OCI-LY3 (cell line): ENCODE measurements around the gene CAP2.

Source experiments
- H2AFZ ChIP-seq: fragments of 200-600, 300-600 bp; shearing (Covaris generic); 2 replicates; pipeline ENCODE4 v1.6.0; 2014; ENCODE audit warnings: antibody characterized with exemption, low read depth, low read length
- H3K27ac ChIP-seq: fragments of 200-600, 300-600 bp; sonication (generic); 2 replicates; pipeline ENCODE4 v1.5.1; 2014; ENCODE audit warnings: mild to moderate bottlenecking, low read length, moderate library complexity, mixed read lengths
- H3K27me3 ChIP-seq: fragments of 200-600, 300-600 bp; sonication (generic); 2 replicates; pipeline ENCODE4 v1.6.1; 2014; ENCODE audit warnings: low read depth, low read length, mixed read lengths
- H3K36me3 ChIP-seq: fragments of 200-600, 300-600 bp; sonication (generic); replicated peaks from 2 replicates; pipeline ENCODE3; 2014; ENCODE audit warnings: low read depth, low read length, mixed read lengths
- H3K4me1 ChIP-seq: fragments of 300-600, 200-600 bp; sonication (generic); 2 replicates; pipeline ENCODE4 v1.6.1; 2014; ENCODE audit warnings: low read length, mixed read lengths
- H3K4me2 ChIP-seq: fragments of 200-600, 300-600 bp; sonication (generic); 2 replicates; pipeline ENCODE4 v1.6.1; 2014; ENCODE audit warnings: low read length, mixed read lengths
- H3K4me3 ChIP-seq: fragments of 300-600, 200-600 bp; sonication (generic); 2 replicates; pipeline ENCODE4 v1.5.1; 2014; ENCODE audit warnings: antibody characterized with exemption, mild to moderate bottlenecking, low read length, moderate library complexity
- H3K79me2 ChIP-seq: fragments of 300-600, 200-600 bp; shearing (Covaris generic); 2 replicates; pipeline ENCODE4 v1.6.1; 2014; ENCODE audit warnings: mild to moderate bottlenecking, low read length, mixed read lengths
- H3K9ac ChIP-seq: fragments of 300-600, 200-600 bp; shearing (Covaris generic); 2 replicates; pipeline ENCODE4 v1.6.0; 2014; ENCODE audit warnings: mild to moderate bottlenecking, low read length, moderate library complexity
- H3K9me3 ChIP-seq: fragments of 200-600, 300-600 bp; shearing (Covaris generic); 2 replicates; pipeline ENCODE4 v1.6.1; 2014; ENCODE audit warnings: low read length, mixed read lengths; ENCODE audit not compliant: insufficient read depth
- H4K20me1 ChIP-seq: fragments of 200-600, 300-600 bp; sonication (generic); 2 replicates; pipeline ENCODE4 v1.6.1; 2016; ENCODE audit warnings: low read length, mixed read lengths; ENCODE audit not compliant: insufficient read depth
- EZH2phosphoT487 ChIP-seq: fragments of 200-600 bp; shearing (Covaris generic); IDR thresholded peaks from 2 replicates; pipeline ENCODE4 v1.6.1; 2018; ENCODE audit warnings: antibody characterized with exemption, mixed run types, low read depth
- TF ChIP-seq, protein P1 (sequence below): fragments of 200-600, 300-600 bp; sonication (generic); IDR thresholded peaks from 2 replicates; pipeline ENCODE4 v1.5.1; 2014; ENCODE audit warnings: antibody characterized with exemption, low read length, low read depth

CAP2 gene

DNA sequence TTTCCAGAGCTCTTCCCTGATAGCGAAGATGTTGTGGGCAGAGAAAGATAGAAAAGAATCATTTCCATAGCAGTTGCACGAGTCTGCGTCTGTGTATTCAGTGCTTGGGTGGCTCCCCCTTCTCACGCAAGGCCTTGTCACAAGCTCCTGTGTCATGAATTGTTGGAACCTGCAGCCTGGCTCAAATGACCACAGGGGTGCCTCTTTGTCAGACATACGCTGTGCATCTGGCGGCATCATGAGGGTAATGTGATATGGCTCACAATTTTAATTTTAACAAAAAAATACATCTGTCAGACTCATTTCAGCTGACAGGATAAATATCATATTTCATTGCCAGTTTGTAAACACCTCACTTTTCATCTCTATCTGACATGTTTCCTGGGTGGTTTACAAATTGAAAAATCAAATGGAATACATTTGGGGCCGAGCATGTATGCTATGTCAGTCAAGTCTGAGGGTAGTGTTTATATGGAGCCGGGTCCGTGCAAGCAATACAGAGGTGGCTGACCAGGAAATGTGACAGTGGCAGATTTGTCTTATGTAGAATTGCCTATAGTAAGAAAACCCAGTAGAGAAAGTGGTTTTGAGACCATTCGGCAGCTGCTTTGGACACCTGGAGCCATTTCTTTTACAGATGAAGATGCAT, 90.9 kb downstream of the CAP2 start:
- Histone ChIP-seq H3K4me1 (no peaks in the 10 kb centered on the region), H2AFZ (no peak overlapping the region), H4K20me1 (no peaks in the 10 kb centered on the region), H3K4me3 (no peak overlapping the region), H3K27ac (no peak overlapping the region), H3K79me2 (no peaks in the 10 kb centered on the region), H3K36me3 (no peaks in the 10 kb centered on the region), H3K9ac (no peak overlapping the region), H3K27me3 (no peaks in the 10 kb centered on the region), H3K9me3 (no peaks in the 10 kb centered on the region), H3K4me2 (no peak overlapping the region)
- TF ChIP-seq EZH2phosphoT487 = no peak
- TF ChIP-seq, protein P1, sequence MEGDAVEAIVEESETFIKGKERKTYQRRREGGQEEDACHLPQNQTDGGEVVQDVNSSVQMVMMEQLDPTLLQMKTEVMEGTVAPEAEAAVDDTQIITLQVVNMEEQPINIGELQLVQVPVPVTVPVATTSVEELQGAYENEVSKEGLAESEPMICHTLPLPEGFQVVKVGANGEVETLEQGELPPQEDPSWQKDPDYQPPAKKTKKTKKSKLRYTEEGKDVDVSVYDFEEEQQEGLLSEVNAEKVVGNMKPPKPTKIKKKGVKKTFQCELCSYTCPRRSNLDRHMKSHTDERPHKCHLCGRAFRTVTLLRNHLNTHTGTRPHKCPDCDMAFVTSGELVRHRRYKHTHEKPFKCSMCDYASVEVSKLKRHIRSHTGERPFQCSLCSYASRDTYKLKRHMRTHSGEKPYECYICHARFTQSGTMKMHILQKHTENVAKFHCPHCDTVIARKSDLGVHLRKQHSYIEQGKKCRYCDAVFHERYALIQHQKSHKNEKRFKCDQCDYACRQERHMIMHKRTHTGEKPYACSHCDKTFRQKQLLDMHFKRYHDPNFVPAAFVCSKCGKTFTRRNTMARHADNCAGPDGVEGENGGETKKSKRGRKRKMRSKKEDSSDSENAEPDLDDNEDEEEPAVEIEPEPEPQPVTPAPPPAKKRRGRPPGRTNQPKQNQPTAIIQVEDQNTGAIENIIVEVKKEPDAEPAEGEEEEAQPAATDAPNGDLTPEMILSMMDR = no peak

DNA sequence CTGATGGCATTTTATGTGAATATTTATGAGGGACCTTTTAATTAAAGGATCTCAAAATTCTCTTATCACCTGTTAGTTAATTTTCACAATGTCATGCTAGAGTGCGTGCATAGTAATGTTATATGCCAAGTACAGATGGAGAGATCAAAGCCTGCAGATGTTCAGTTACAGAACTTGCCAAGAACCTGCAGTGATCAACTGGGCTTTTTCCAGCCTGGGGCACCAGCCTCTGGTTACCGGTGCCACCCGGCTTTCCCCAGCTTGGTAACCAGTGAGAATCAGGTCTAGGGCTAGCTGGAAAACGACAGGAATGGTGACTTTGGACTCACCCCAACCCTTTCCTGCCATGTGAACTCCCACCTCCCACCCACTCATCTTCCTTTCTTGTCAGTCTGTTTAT, 91.8 kb downstream of the CAP2 start:
- no peak overlapping the region for H3K9ac ChIP-seq
- TF ChIP-seq, protein P1 = no peak
- TF ChIP-seq EZH2phosphoT487 = no peak
- H3K9me3 ChIP-seq = no peaks in the 10 kb centered on the region
- H3K79me2 ChIP-seq = no peaks in the 10 kb centered on the region
- no peaks in the 10 kb centered on the region for H3K27me3 ChIP-seq
- no peaks in the 10 kb centered on the region for H3K4me1 ChIP-seq
- H4K20me1 ChIP-seq = no peaks in the 10 kb centered on the region
- no peak overlapping the region for H3K4me3 ChIP-seq
- no peak overlapping the region for H3K27ac ChIP-seq
- H3K36me3 ChIP-seq = no peaks in the 10 kb centered on the region
- H2AFZ ChIP-seq = no peak overlapping the region
- H3K4me2 ChIP-seq = no peak overlapping the region

DNA sequence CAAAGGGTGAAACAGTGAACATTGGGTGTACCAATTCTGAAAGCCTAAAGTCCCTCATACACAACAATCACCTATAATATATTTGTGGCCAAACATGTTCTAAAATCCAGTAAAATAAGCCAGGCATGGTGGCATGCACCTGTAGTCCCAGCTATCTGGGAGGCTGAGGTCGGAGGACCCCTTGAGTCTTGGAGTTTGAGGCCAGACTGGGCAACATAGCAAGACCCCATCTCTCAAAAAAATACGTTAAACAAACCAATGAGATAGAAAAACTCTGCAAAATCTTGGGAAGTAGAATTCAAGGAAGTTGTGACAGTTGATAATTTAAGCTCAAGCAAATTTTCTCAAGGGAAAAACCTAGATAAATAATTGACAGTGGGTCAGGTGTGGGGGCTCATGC, 92.6 kb downstream of the CAP2 start:
- no peaks in the 10 kb centered on the region for H4K20me1 ChIP-seq
- no peaks in the 10 kb centered on the region for H3K9me3 ChIP-seq
- no peak overlapping the region for H3K27ac ChIP-seq
- H3K4me2 ChIP-seq = no peak overlapping the region
- H3K36me3 ChIP-seq = no peaks in the 10 kb centered on the region
- no peaks in the 10 kb centered on the region for H3K79me2 ChIP-seq
- no peak overlapping the region for H3K4me3 ChIP-seq
- H3K9ac ChIP-seq = no peak overlapping the region
- no peaks in the 10 kb centered on the region for H3K27me3 ChIP-seq
- H3K4me1 ChIP-seq = no peaks in the 10 kb centered on the region
- TF ChIP-seq, protein P1 = no peak
- no peak for TF ChIP-seq EZH2phosphoT487
- H2AFZ ChIP-seq = no peak overlapping the region

DNA sequence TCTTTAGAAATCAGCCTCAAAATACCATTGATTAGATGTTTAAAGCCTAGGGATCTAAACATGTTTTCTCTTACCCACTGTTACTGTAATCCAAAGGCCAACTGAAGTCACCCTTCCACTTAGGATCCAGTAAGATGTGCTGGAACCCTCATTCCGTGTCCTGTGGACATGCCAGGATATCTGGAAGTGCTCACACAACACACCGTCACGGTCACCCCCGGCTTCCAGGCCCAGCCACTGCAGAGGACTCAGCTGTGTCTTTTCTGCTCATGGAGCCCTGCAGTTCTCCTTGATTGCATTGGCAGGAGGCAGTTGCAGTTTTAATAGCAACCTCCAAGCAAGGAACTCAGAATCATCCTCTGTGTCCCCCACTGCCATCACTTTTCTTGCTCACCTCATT, 93.3 kb downstream of the CAP2 start:
- no peaks in the 10 kb centered on the region for H3K36me3 ChIP-seq
- no peaks in the 10 kb centered on the region for H3K4me1 ChIP-seq
- H4K20me1 ChIP-seq = no peaks in the 10 kb centered on the region
- H2AFZ ChIP-seq = no peak overlapping the region
- TF ChIP-seq, protein P1 = no peak
- no peak overlapping the region for H3K9ac ChIP-seq
- H3K79me2 ChIP-seq = no peaks in the 10 kb centered on the region
- no peak overlapping the region for H3K27ac ChIP-seq
- no peaks in the 10 kb centered on the region for H3K9me3 ChIP-seq
- no peak overlapping the region for H3K4me3 ChIP-seq
- H3K27me3 ChIP-seq = no peaks in the 10 kb centered on the region
- no peak overlapping the region for H3K4me2 ChIP-seq
